GM23248 (cell line): ENCODE results near the gene CPHXL2. TPM values are rescaled to one million over a fixed set of nuclear protein-coding genes. Genes with fewer than 3 reads are reported as not detected.
A peak's percentile ranks its signal among the peaks of the same experiment; 100 is the strongest.

Experiments used
- DNase-seq: peaks from one replicate; pipeline ENCODE4 v3.0.0-alpha.2; 2015
- H2AFZ ChIP-seq: fragments of 200-600 bp; sonication (generic); 2 replicates; pipeline ENCODE4 v1.6.1; 2016; ENCODE audit warnings: antibody characterized with exemption
- H3F3A ChIP-seq: fragments of 200-600 bp; sonication (generic); 2 replicates; pipeline ENCODE4 v1.6.1; 2016; ENCODE audit warnings: mild to moderate bottlenecking, antibody characterized with exemption, mixed run types; ENCODE audit not compliant: insufficient read depth
- H3K27ac ChIP-seq: fragments of 200-600 bp; sonication (generic); 2 replicates; pipeline ENCODE4 v1.5.1; 2016; ENCODE audit warnings: mild to moderate bottlenecking
- H3K27me3 ChIP-seq: fragments of 200-600 bp; sonication (generic); replicated peaks from 2 replicates; pipeline ENCODE4 v1.6.1; 2016; ENCODE audit warnings: mild to moderate bottlenecking; ENCODE audit not compliant: insufficient read depth
- H3K36me3 ChIP-seq: fragments of 200-600 bp; sonication (generic); 2 replicates; pipeline ENCODE4 v1.6.1; 2016; ENCODE audit warnings: low read depth, mild to moderate bottlenecking
- H3K4me1 ChIP-seq: fragments of 200-600 bp; sonication (generic); 2 replicates; pipeline ENCODE4 v1.6.1; 2016; ENCODE audit warnings: mild to moderate bottlenecking; ENCODE audit not compliant: insufficient read depth
- H3K4me2 ChIP-seq: fragments of 200-600 bp; sonication (generic); one replicate; pipeline ENCODE4 v1.6.1; 2016; ENCODE audit warnings: mild to moderate bottlenecking; ENCODE audit not compliant: unreplicated experiment
- H3K4me3 ChIP-seq: fragments of 200-600 bp; sonication (generic); 2 replicates; pipeline ENCODE4 v1.5.1; 2016; ENCODE audit warnings: mild to moderate bottlenecking
- H3K79me2 ChIP-seq: fragments of 200-600 bp; sonication (generic); 2 replicates; pipeline ENCODE4 v1.6.1; 2016; ENCODE audit warnings: mild to moderate bottlenecking; ENCODE audit not compliant: insufficient read depth
- H3K9ac ChIP-seq: fragments of 200-600 bp; sonication (generic); 2 replicates; pipeline ENCODE4 v1.6.1; 2016; ENCODE audit warnings: mild to moderate bottlenecking
- H3K9me2 ChIP-seq: fragments of 200-600 bp; sonication (generic); 2 replicates; pipeline ENCODE4 v1.6.1; 2016; ENCODE audit warnings: mixed run types, mild to moderate bottlenecking, moderate library complexity; ENCODE audit not compliant: insufficient read depth
- H3K9me3 ChIP-seq: fragments of 200-600 bp; sonication (generic); one replicate; pipeline ENCODE4 v1.6.1; 2017; ENCODE audit warnings: low read depth
- H4K20me1 ChIP-seq: fragments of 200-600 bp; sonication (generic); 2 replicates; pipeline ENCODE4 v1.6.0; 2016; ENCODE audit not compliant: insufficient read depth
- EZH2 ChIP-seq: fragments of 200-600 bp; sonication (generic); IDR thresholded peaks from 2 replicates; pipeline ENCODE4 v1.6.1; 2018; ENCODE audit warnings: antibody characterized with exemption, mild to moderate bottlenecking; ENCODE audit not compliant: insufficient read depth, poor library complexity, severe bottlenecking
- EZH2phosphoT487 ChIP-seq: fragments of 200-600 bp; sonication (generic); IDR thresholded peaks from 2 replicates; pipeline ENCODE4 v1.6.1; 2018; ENCODE audit warnings: antibody characterized with exemption, moderate library complexity, mild to moderate bottlenecking, low read depth; ENCODE audit not compliant: insufficient read depth
- WGBS, 2 experiments: methylation state at CpG; one replicate each; pipeline ENCODE4 v1.1.6; 2015 to 2017; ENCODE audit warnings: low lambda C conversion rate in 2 of 2, low coverage in 1 of 2; ENCODE audit errors: missing lambda C conversion rate in 2 of 2; 5-methylcytosine and 5-hydroxymethylcytosine counted together
- in situ Hi-C: fragments of 300-500 bp; cut with MboI; formaldehyde crosslinking; loops from 2 replicates; pipeline ENCODE4 v1.15.0; 2020
- polyA plus RNA-seq: library from polyadenylated mRNA; unstranded; fragments of >200 nt; fragmentation: Nextera tagmentation; extraction: Ambion mirVana; gene quantifications from 2 replicates; pipeline ENCODE4 v1.2.1, GENCODE V29; 2016
- total RNA-seq: library from RNA; depleted of rRNA; stranded (reverse); fragments of >200 nt; shearing (Covaris generic); gene quantifications from 2 replicates; pipeline ENCODE4 v1.2.3, GENCODE V29; 2014

Gene CPHXL2
- total and polyA plus RNA-seq, 2 experiments from 2014 or later, result 0.15 TPM; not detected in 1

GRCh38 chr16:75627851-75628250, 49.0 kb downstream of the CPHXL2 start:
- 73 to 75% methylated on average over 3 of the region's 3 CpGs for WGBS, 2 experiments
- no peaks in the 10 kb centered on the region for H3K4me1 ChIP-seq
- H3K9me3 ChIP-seq, result no peaks in the 10 kb centered on the region
- no peaks in the 10 kb centered on the region for H3K27me3 ChIP-seq
- no peaks in the 10 kb centered on the region for H4K20me1 ChIP-seq
- in situ Hi-C loops, result no loop called here
- H3K79me2 ChIP-seq, result no peaks in the 10 kb centered on the region
- TF ChIP-seq EZH2phosphoT487, result no peak
- peaks cover 44% of the 10 kb centered on the region for H3K36me3 ChIP-seq
- H3F3A ChIP-seq, result peaks cover 50% of the 10 kb centered on the region
- no peak overlapping the region for H3K9ac ChIP-seq
- DNase-seq, result no peak
- H3K4me2 ChIP-seq, result no peak overlapping the region
- no peak overlapping the region for H3K4me3 ChIP-seq
- no peak overlapping the region for H3K27ac ChIP-seq
- H3K9me2 ChIP-seq, result no peaks in the 10 kb centered on the region
- no peak overlapping the region for H2AFZ ChIP-seq

GRCh38 chr16:75626806-75627205, 50.0 kb downstream of the CPHXL2 start:
- no peak overlapping the region for H3K27ac ChIP-seq
- H2AFZ ChIP-seq, result no peak overlapping the region
- H3K79me2 ChIP-seq, result peaks cover 6% of the 10 kb centered on the region
- DNase-seq, result no peak
- TF ChIP-seq EZH2phosphoT487, result no peak
- no peak for TF ChIP-seq EZH2
- peaks cover 6% of the 10 kb centered on the region for H3K4me1 ChIP-seq
- H3F3A ChIP-seq, result peaks cover 56% of the 10 kb centered on the region
- no peaks in the 10 kb centered on the region for H4K20me1 ChIP-seq
- no peaks in the 10 kb centered on the region for H3K9me3 ChIP-seq
- no peak overlapping the region for H3K9ac ChIP-seq
- no peaks in the 10 kb centered on the region for H3K9me2 ChIP-seq
- WGBS, 2 experiments, result 85 to 92% methylated on average over 4 of the region's 4 CpGs
- H3K4me3 ChIP-seq, result no peak overlapping the region
- H3K27me3 ChIP-seq, result no peaks in the 10 kb centered on the region
- H3K4me2 ChIP-seq, result no peak overlapping the region
- H3K36me3 ChIP-seq, result peaks cover 34% of the 10 kb centered on the region
- in situ Hi-C loops, result no loop called here

DNA sequence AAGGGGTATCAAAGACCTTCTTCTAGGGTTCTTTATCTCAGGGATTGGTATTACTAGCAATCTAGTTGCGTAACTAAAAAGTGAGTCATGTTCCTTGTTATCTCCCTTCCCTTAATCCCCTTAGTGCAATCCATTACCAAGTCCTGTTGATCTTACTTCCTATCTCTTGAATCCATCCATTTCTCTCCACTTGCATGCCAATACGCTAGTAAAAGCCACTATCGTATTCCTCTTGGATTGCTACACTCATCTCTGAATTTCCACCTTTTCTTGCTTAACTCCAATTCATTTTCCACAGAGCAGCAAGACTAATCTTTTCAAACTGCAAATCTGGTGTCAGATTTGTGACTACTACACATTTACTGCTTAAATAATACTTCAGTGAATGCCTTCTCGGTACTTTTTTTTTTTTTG, 51.9 kb downstream of the CPHXL2 start:
- in situ Hi-C loops, result loop anchor here (25.0 kb wide), 1 partner anchor 413 kb away; the partner anchor contains the start of genes CTRB1 and CTRB2
- Histone ChIP-seq H3K9me3 (no peaks in the 10 kb centered on the region), H3K4me3 (no peak overlapping the region), H3K36me3 (peaks cover 27% of the 10 kb centered on the region), H3K9me2 (no peaks in the 10 kb centered on the region), H3K27me3 (no peaks in the 10 kb centered on the region), H3K79me2 (peaks cover 22% of the 10 kb centered on the region), H3K9ac (no peak overlapping the region), H3F3A (peaks cover 56% of the 10 kb centered on the region), H3K4me1 (peaks cover 18% of the 10 kb centered on the region), H2AFZ (no peak overlapping the region), H3K4me2 (no peak overlapping the region), H4K20me1 (no peaks in the 10 kb centered on the region), H3K27ac (peak overlapping the region; percentile 12; the same call in 1 of the 2 replicates)
- DNase-seq, result peak; percentile 35
- TF ChIP-seq EZH2phosphoT487, result no peak
- no peak for TF ChIP-seq EZH2
- 68 to 72% methylated on average over 4 of the region's 4 CpGs for WGBS, 2 experiments

- H3K27me3 ChIP-seq, result no peaks in the 10 kb centered on the region
- peaks cover 49% of the 10 kb centered on the region for H3F3A ChIP-seq
- H4K20me1 ChIP-seq, result no peaks in the 10 kb centered on the region
- H3K9me2 ChIP-seq, result no peaks in the 10 kb centered on the region
- in situ Hi-C loops, result loop anchor here (25.0 kb wide), 1 partner anchor 411 kb away; the partner anchor contains the start of genes CTRB1 and CTRB2
- H3K79me2 ChIP-seq, result peaks cover 22% of the 10 kb centered on the region
- TF ChIP-seq EZH2phosphoT487 (no peak), EZH2 (no peak)
- H3K9me3 ChIP-seq, result no peaks in the 10 kb centered on the region
- H3K4me2 ChIP-seq, result peak within 1 kb of the TSS; percentile 81
- peaks cover 18% of the 10 kb centered on the region for H3K4me1 ChIP-seq
- WGBS, 2 experiments, result 1% methylated on average over 62 of the region's 62 CpGs
- H3K9ac ChIP-seq, result peak within 1 kb of the TSS; percentile 82
- H3K27ac ChIP-seq, result peak within 1 kb of the TSS; percentile 70
- H2AFZ ChIP-seq, result peak within 1 kb of the TSS; percentile 79
- peak; percentile 100 for DNase-seq
- peak within 1 kb of the TSS; percentile 90 for H3K4me3 ChIP-seq
- H3K36me3 ChIP-seq, result peaks cover 12% of the 10 kb centered on the region
Observed at GRCh38 chr16:75622761-75623605, 53.8 kb downstream of the CPHXL2 start, which contains the start of gene ADAT1. TSS of gene ADAT1 (minus strand) at chr16:75623281. CDS start at chr16:75620799, 2,482 bp downstream.
